ENCODE data around the gene KIF25. TPM values are rescaled to one million over a fixed set of nuclear protein-coding genes. Genes with fewer than 3 reads are reported as not detected.

Gene KIF25
- total and polyA plus RNA-seq, 9 donors, result 0.32 to 1.2 (median 0.74) TPM; not detected in 4

- Histone ChIP-seq H3K27me3 (no peaks in the 10 kb centered on the region), H3K4me1 (ENCODE audit: insufficient read depth) (no peaks in the 10 kb centered on the region), H3K9me3 (no peaks in the 10 kb centered on the region), H3K4me3 (no peak overlapping the region), H3K27ac (no peak overlapping the region), H3K36me3 (no peaks in the 10 kb centered on the region)
- no peak for TF ChIP-seq EP300 (IDR thresholded peaks at IDR 0.05)
- TF ChIP-seq CTCF (IDR thresholded peaks at IDR 0.05), result no peak
- TF ChIP-seq POLR2A (IDR thresholded peaks at IDR 0.05), result no peak
- intact Hi-C loops (cut with DNase I), result no loop called here
- WGBS, 3 donors, result 93 to 96% (median 95%) methylated on average over 75 of the region's 75 CpGs
- no peak for DNase-seq
Observed at GRCh38 chr6:167990016-167990945, 7.2 kb upstream of the KIF25 start.

GRCh38 chr6:167993169-167993568, 4.3 kb upstream of the KIF25 start:
- H3K4me3 ChIP-seq, result no peak overlapping the region
- H3K9me3 ChIP-seq, result no peaks in the 10 kb centered on the region
- H3K27ac ChIP-seq, result no peak overlapping the region
- no peak for TF ChIP-seq POLR2A (IDR thresholded peaks at IDR 0.05)
- no peak for TF ChIP-seq CTCF (IDR thresholded peaks at IDR 0.05)
- no peaks in the 10 kb centered on the region for H3K36me3 ChIP-seq
- intact Hi-C loops (cut with DNase I), result no loop called here
- WGBS, 3 donors, result 89 to 91% (median 89%) methylated on average over 16 of the region's 16 CpGs
- H3K27me3 ChIP-seq, result no peaks in the 10 kb centered on the region
- H3K4me1 ChIP-seq (ENCODE audit: insufficient read depth), result no peaks in the 10 kb centered on the region
- no peak for DNase-seq

- no peak for DNase-seq
- Histone ChIP-seq H3K27ac (no peak overlapping the region), H3K4me3 (no peak overlapping the region), H3K27me3 (no peaks in the 10 kb centered on the region), H3K9me3 (no peaks in the 10 kb centered on the region), H3K4me1 (ENCODE audit: insufficient read depth) (no peaks in the 10 kb centered on the region), H3K36me3 (no peaks in the 10 kb centered on the region)
- 87 to 91% (median 87%) methylated on average over 11 of the region's 11 CpGs for WGBS, 3 donors
- intact Hi-C loops (cut with DNase I), result no loop called here
- no peak for TF ChIP-seq CTCF (IDR thresholded peaks at IDR 0.05)
- TF ChIP-seq EP300 (IDR thresholded peaks at IDR 0.05), result no peak
- TF ChIP-seq POLR2A (IDR thresholded peaks at IDR 0.05), result no peak
Observed at GRCh38 chr6:167993831-167994230, 3.6 kb upstream of the KIF25 start.

GRCh38 chr6:167995302-167995701, 2.2 kb upstream of the KIF25 start:
- TF ChIP-seq POLR2A (IDR thresholded peaks at IDR 0.05) (no peak), EP300 (IDR thresholded peaks at IDR 0.05) (no peak), CTCF (IDR thresholded peaks at IDR 0.05) (no peak)
- no peaks in the 10 kb centered on the region for H3K9me3 ChIP-seq
- 85 to 91% (median 88%) methylated on average over 12 of the region's 12 CpGs for WGBS, 3 donors
- H3K4me1 ChIP-seq (ENCODE audit: insufficient read depth), result no peaks in the 10 kb centered on the region
- no peaks in the 10 kb centered on the region for H3K27me3 ChIP-seq
- H3K36me3 ChIP-seq, result no peaks in the 10 kb centered on the region
- H3K27ac ChIP-seq, result no peak overlapping the region
- DNase-seq, result no peak
- intact Hi-C loops (cut with DNase I), result no loop called here
- no peak overlapping the region for H3K4me3 ChIP-seq

All from ovary (tissue), 9 donors.